Sigmoid colon (tissue), 7 donors: ENCODE data around the gene CAMTA1. TPM values are rescaled to one million over a fixed set of nuclear protein-coding genes. Genes with fewer than 3 reads are reported as not detected.

Source experiments
- DNase-seq: peaks from one replicate; pipeline ENCODE4 v3.0.0-alpha.2; 2019
- H3K27ac ChIP-seq, 4 donors: fragments of 200-600 bp; sonication (generic); one replicate each; pipeline ENCODE4 v1.5.1; 2016 to 2019; ENCODE audit warnings: mild to moderate bottlenecking in 1 of 4
- H3K27me3 ChIP-seq, 3 donors: fragments of 200-600 bp; sonication (generic); one replicate each; pipeline ENCODE4 v1.5.1; 2019; ENCODE audit warnings: mild to moderate bottlenecking in 1 of 3
- H3K36me3 ChIP-seq, 4 donors: fragments of 200-600 bp; sonication (generic); one replicate each; pipeline ENCODE4 v1.5.1; 2016 to 2019
- H3K4me1 ChIP-seq, 4 donors: fragments of 200-600 bp; sonication (generic); one replicate each; pipeline ENCODE4 v1.5.1; 2017 to 2019
- H3K4me3 ChIP-seq, 4 donors: fragments of 200-600 bp; sonication (generic); one replicate each; pipeline ENCODE4 v1.5.1; 2017 to 2019; ENCODE audit warnings: mild to moderate bottlenecking in 2 of 4, moderate library complexity in 1 of 4
- H3K9me3 ChIP-seq, 4 donors: fragments of 200-600 bp in 3 of 4; sonication (generic) in 3 of 4; one replicate each; pipeline versions ENCODE4 v1.5.1 to v1.6.1; 2013 to 2019
- EP300 ChIP-seq, 4 donors: sonication (generic); formaldehyde crosslinking; IDR thresholded peaks; one replicate each; pipeline ENCODE4 v1.6.1; 2017; ENCODE audit warnings: antibody characterized with exemption in 4 of 4
- POLR2A ChIP-seq, 2 donors: fragments of 450-650 bp; IDR thresholded peaks; one replicate each; pipeline ENCODE4 v1.6.1; 2016; ENCODE audit warnings: antibody characterized with exemption in 2 of 2, mild to moderate bottlenecking in 2 of 2, moderate library complexity in 2 of 2
- POLR2AphosphoS5 ChIP-seq, 4 donors: sonication (generic); formaldehyde crosslinking; IDR thresholded peaks; one replicate each; pipeline ENCODE4 v1.6.1; 2017; ENCODE audit warnings: antibody characterized with exemption in 4 of 4
- WGBS, 2 donors: extraction: QIAGEN DNeasy Blood & Tissue Kit; methylation state at CpG; one replicate each; pipeline ENCODE4 v1.1.7; 2013; 5-methylcytosine and 5-hydroxymethylcytosine counted together
- intact Hi-C: fragments of 100-400 bp; cut with DNase I; formaldehyde crosslinking; loops from one replicate; pipeline ENCODE4 v1.15.1; 2023
- polyA plus RNA-seq, 3 donors: library from polyadenylated mRNA; stranded (reverse); fragments of 200-250 nt; gene quantifications; one replicate each; pipeline ENCODE4 v1.2.3, GENCODE V29; 2013
- total RNA-seq, 4 donors: library from RNA; depleted of rRNA; stranded (reverse); fragments of >200 nt; gene quantifications; one replicate each; pipeline ENCODE4 v1.1.0, GENCODE V29; 2016
- TF ChIP-seq, protein P1 (sequence below), 4 experiments: fragments of 450-650 bp in 3 of 4; fragments of 200-600 bp in 1 of 4; IDR thresholded peaks; one replicate each; pipeline ENCODE4 v1.5.1; 2016 to 2019; ENCODE audit warnings: antibody characterized with exemption in 4 of 4, mild to moderate bottlenecking in 3 of 4, moderate library complexity in 2 of 4
- donor health status: healthy with polysubstance abuse.
- donor health status: Bipolar disorder and iron deficiency.
- donor health status: healthy.

Gene CAMTA1
- total and polyA plus RNA-seq, 7 donors = 97.9 to 196 (median 177) TPM

DNA sequence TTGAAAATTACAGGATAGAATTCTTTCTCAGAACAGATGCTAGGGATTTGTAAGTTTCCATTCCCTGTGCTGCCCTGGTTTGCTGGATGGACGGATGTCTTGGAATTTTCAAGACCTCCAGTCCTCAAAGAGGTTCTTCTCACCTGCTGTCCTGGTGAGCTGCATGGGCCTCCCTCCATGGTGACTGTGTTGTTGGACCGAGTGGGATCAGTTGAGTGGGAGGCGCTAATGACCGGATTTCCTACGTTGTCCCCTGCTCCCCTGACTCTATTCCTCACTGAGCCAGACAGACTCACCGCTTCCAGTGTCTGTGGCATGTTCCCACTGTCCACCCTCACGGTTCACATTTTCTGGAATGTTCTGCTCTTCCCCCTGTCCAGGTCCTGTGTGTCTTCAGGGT lies 229.8 kb downstream of the CAMTA1 start:
- Histone ChIP-seq H3K27me3 (peaks cover 0 to 6% (median 0%) of the 10 kb centered on the region in 3 donors), H3K27ac (no peak overlapping the region), H3K4me1 (no peaks in the 10 kb centered on the region), H3K36me3 (no peaks in the 10 kb centered on the region), H3K9me3 (no peaks in the 10 kb centered on the region), H3K4me3 (no peak overlapping the region)
- intact Hi-C loops = no loop called here
- whole genome bisulfite sequencing, 2 donors = 85 to 89% methylated on average over 7 of the region's 7 CpGs
- TF ChIP-seq POLR2A (IDR thresholded peaks at IDR 0.05) (no peak), EP300 (IDR thresholded peaks at IDR 0.05) (no peak), POLR2AphosphoS5 (IDR thresholded peaks at IDR 0.05) (no peak)
- TF ChIP-seq, protein P1, sequence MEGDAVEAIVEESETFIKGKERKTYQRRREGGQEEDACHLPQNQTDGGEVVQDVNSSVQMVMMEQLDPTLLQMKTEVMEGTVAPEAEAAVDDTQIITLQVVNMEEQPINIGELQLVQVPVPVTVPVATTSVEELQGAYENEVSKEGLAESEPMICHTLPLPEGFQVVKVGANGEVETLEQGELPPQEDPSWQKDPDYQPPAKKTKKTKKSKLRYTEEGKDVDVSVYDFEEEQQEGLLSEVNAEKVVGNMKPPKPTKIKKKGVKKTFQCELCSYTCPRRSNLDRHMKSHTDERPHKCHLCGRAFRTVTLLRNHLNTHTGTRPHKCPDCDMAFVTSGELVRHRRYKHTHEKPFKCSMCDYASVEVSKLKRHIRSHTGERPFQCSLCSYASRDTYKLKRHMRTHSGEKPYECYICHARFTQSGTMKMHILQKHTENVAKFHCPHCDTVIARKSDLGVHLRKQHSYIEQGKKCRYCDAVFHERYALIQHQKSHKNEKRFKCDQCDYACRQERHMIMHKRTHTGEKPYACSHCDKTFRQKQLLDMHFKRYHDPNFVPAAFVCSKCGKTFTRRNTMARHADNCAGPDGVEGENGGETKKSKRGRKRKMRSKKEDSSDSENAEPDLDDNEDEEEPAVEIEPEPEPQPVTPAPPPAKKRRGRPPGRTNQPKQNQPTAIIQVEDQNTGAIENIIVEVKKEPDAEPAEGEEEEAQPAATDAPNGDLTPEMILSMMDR (IDR thresholded peaks at IDR 0.05) = no peak
- no peak for DNase-seq

DNA sequence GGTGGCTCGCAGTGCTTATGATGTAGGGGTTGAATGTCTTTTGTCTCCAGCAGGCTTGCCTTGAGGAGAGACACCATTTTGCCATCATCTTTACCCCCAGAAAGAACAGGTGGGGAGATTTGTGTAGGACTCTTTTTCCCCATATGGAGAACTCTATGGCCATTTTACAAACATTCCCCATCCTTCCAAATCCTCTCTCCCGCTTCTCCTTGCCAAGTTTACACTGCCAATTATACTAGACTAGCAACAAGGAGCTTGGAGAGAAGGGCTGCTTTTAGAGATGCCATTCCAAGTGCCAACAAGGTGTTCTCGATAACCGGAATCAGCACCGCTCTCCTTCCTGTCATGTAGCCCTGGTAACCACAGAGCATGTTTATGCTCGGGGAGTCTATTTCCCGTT lies 233.1 kb downstream of the CAMTA1 start:
- TF ChIP-seq POLR2A (IDR thresholded peaks at IDR 0.05) (no peak), POLR2AphosphoS5 (IDR thresholded peaks at IDR 0.05) (no peak), EP300 (IDR thresholded peaks at IDR 0.05) (no peak)
- TF ChIP-seq, protein P1 (IDR thresholded peaks at IDR 0.05) = no peak
- intact Hi-C loops = no loop called here
- no peaks in the 10 kb centered on the region for H3K9me3 ChIP-seq
- no peaks in the 10 kb centered on the region for H3K36me3 ChIP-seq
- H3K27ac ChIP-seq = no peak overlapping the region
- DNase-seq = no peak
- no peaks in the 10 kb centered on the region for H3K4me1 ChIP-seq
- H3K4me3 ChIP-seq = no peak overlapping the region
- 89 to 91% methylated on average over 7 of the region's 7 CpGs for WGBS, 2 donors
- peaks cover 0 to 6% (median 0%) of the 10 kb centered on the region in 3 donors for H3K27me3 ChIP-seq

DNA sequence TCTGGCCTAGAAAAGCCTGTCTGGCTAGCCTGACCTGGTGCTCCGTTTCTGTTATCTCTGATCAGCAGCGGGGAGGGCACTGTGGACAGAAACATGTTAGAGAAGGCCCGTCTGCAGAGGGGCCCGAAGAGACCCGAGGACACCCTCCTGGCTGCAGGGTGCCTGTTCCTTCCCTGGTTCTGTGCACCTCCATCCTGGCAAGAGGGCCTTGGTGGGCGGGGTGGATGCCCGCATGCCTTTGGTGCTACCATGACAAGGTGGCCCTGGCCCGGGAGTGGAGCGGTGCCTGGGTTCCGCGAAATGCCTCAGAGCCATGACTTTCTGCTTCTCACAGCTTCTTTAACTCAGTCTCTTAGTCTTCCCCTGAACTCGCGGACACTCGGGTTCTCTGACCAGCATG lies 233.6 kb downstream of the CAMTA1 start:
- H3K4me3 ChIP-seq = no peak overlapping the region
- WGBS, 2 donors = 92 to 94% methylated on average over 14 of the region's 14 CpGs
- H3K9me3 ChIP-seq = no peaks in the 10 kb centered on the region
- peaks cover 0 to 6% (median 0%) of the 10 kb centered on the region in 3 donors for H3K27me3 ChIP-seq
- intact Hi-C loops = no loop called here
- TF ChIP-seq, protein P1 (IDR thresholded peaks at IDR 0.05) = no peak
- no peaks in the 10 kb centered on the region for H3K4me1 ChIP-seq
- no peak overlapping the region for H3K27ac ChIP-seq
- DNase-seq = no peak
- no peaks in the 10 kb centered on the region for H3K36me3 ChIP-seq

DNA sequence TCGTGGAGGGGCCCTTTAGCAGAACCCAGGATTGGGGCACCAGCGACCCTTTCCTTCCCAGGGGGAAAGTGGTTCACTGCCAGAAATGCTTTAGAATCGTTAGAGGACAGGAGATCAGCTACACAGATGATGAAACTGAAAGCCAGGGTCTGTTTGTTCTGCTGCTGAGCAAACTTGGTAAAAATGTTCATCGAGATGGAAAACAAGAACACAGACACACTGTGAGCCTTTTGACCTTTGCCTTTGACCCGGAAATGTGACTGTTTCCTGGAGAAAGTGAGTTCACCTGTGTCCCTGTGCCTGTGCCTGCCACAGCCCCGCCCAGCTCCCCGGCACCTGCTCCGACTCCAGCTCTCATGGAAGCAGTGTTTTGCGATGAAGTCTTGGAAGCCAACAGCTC lies 234.3 kb downstream of the CAMTA1 start:
- Histone ChIP-seq H3K27me3 (peaks cover 0 to 6% (median 0%) of the 10 kb centered on the region in 3 donors), H3K27ac (no peak overlapping the region), H3K4me3 (no peak overlapping the region), H3K4me1 (no peaks in the 10 kb centered on the region), H3K36me3 (no peaks in the 10 kb centered on the region), H3K9me3 (no peaks in the 10 kb centered on the region)
- DNase-seq = no peak
- 26 to 66% methylated on average over 9 of the region's 9 CpGs for WGBS, 2 donors
- intact Hi-C loops = no loop called here
- TF ChIP-seq, protein P1 (IDR thresholded peaks at IDR 0.05) = no peak
- TF ChIP-seq POLR2A (IDR thresholded peaks at IDR 0.05) (no peak), POLR2AphosphoS5 (IDR thresholded peaks at IDR 0.05) (no peak), EP300 (IDR thresholded peaks at IDR 0.05) (no peak)

DNA sequence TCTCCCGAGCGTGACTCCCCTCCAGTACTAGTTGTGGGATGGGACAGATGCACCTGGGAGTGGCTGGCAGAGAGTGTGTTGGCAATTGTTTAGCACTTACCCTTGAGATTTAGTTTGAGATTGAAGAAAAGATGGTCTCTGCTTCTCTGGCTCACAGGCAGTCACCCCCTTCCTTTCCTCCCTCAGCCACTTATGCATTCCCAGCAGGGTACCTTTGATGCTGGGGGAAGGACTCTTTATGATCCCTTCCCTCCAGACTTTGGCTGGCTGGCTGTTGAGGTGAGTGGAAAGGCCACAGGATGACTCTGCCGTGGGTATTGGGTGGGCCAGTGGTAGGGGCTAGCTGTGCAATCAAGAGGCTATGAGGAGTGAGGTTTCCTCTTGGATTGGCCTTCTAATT lies 236.8 kb downstream of the CAMTA1 start:
- H3K4me3 ChIP-seq = no peak overlapping the region
- TF ChIP-seq POLR2A (IDR thresholded peaks at IDR 0.05) = no peak
- TF ChIP-seq, protein P1 (IDR thresholded peaks at IDR 0.05) = no peak
- TF ChIP-seq EP300 (IDR thresholded peaks at IDR 0.05) = no peak
- no peak for TF ChIP-seq POLR2AphosphoS5 (IDR thresholded peaks at IDR 0.05)
- peaks cover 0 to 6% (median 0%) of the 10 kb centered on the region in 3 donors for H3K27me3 ChIP-seq
- no peaks in the 10 kb centered on the region for H3K4me1 ChIP-seq
- intact Hi-C loops = no loop called here
- DNase-seq = no peak
- 68 to 78% methylated on average over 3 of the region's 3 CpGs for WGBS, 2 donors
- no peak overlapping the region for H3K27ac ChIP-seq
- no peaks in the 10 kb centered on the region for H3K36me3 ChIP-seq
- no peaks in the 10 kb centered on the region for H3K9me3 ChIP-seq
